K562 (cell line): Measurements from ENCODE around the gene RNF213. TPM values are rescaled to one million over a fixed set of nuclear protein-coding genes. Genes with fewer than 3 reads are reported as not detected.

Experiments
- ATAC-seq: fragments of 200-7000 bp; cut with Tn5 transposase; 3 replicates; pipeline ENCODE4 v1.9.1; 2020; ENCODE audit warnings: moderate library complexity
- BruUV-seq: library from RNA; stranded (reverse); fragments of 400-500 nt; replicated peaks from 2 replicates; lab custom pipeline; 2021; lab: Mats Ljungman, UMichigan
- CTCF ChIA-PET: fragments of 300-600 bp; formaldehyde crosslinking; extraction: SDS; loops from one replicate; lab custom pipeline; 2021; ENCODE audit warnings: low intra/inter-chr PET ratio; lab: Yijun Ruan, JAX
- POLR2A ChIA-PET: fragments of 300-600, 350-650 bp; sonication (Branson Sonifier 250); formaldehyde crosslinking; extraction: SDS; loops from one replicate; lab custom pipeline; 2021; ENCODE audit warnings: antibody characterized with exemption, inconsistent platforms; lab: Yijun Ruan, JAX
- DNase-seq, 4 experiments: peaks; one replicate each; pipeline versions ENCODE4 v3.0.0 to v3.0.0-alpha.2; 2011 to 2018; ENCODE audit warnings: low spot score in 3 of 4, mixed read lengths in 3 of 4; ENCODE audit errors: extremely low read depth in 1 of 4
- FAIRE-seq: peaks from 2 replicates; lab custom pipeline; 2011; peaks lifted over from hg19 to GRCh38; lab: Jason Lieb, UNC
- H2AFZ ChIP-seq: 2 replicates; pipeline ENCODE4 v1.6.0; 2011; ENCODE audit warnings: low read depth, low read length, control low read depth, inconsistent platforms
- H3K27ac ChIP-seq: fragments of 200-600 bp; 3 replicates; pipeline ENCODE4 v1.8.0; 2011; ENCODE audit warnings: low read depth, mild to moderate bottlenecking, control low read depth, inconsistent platforms, low read length, moderate library complexity, mixed read lengths; ENCODE audit errors: extremely low read depth
- H3K27me3 ChIP-seq, 2 experiments: fragments of 300-600 bp in 1 of 2; 2 replicates in 1 of 2; 3 replicates in 1 of 2; pipeline versions ENCODE4 v1.6.0 to v1.8.0; 2011; ENCODE audit warnings: inconsistent platforms in 2 of 2, low read length in 2 of 2, mild to moderate bottlenecking in 1 of 2, mixed read lengths in 1 of 2, moderate library complexity in 1 of 2; ENCODE audit not compliant: control insufficient read depth in 2 of 2, insufficient read depth in 2 of 2
- H3K36me3 ChIP-seq: fragments of 300-600 bp; 3 replicates; pipeline ENCODE4 v1.8.0; 2011; ENCODE audit warnings: mild to moderate bottlenecking, low read length, inconsistent platforms; ENCODE audit not compliant: control insufficient read depth, insufficient read depth
- H3K4me1 ChIP-seq, 2 experiments: fragments of 200-600 bp in 1 of 2; replicated peaks in 1 of 2; 2 replicates in 1 of 2; 3 replicates in 1 of 2; pipeline versions ENCODE4 v1.5.1 to v1.8.0; 2011; ENCODE audit warnings: inconsistent platforms in 2 of 2, low read length in 2 of 2, mild to moderate bottlenecking in 1 of 2, mixed read lengths in 1 of 2, moderate library complexity in 1 of 2; ENCODE audit not compliant: control insufficient read depth in 2 of 2, insufficient read depth in 2 of 2
- H3K4me2 ChIP-seq: 2 replicates; pipeline ENCODE4 v1.6.1; 2011; ENCODE audit warnings: low read length, control low read depth, inconsistent platforms, mixed read lengths; ENCODE audit not compliant: insufficient read depth
- H3K4me3 ChIP-seq: fragments of 200-600 bp; sonication (generic), shearing (Covaris generic); 2 replicates; pipeline ENCODE4 v1.5.1; 2016; ENCODE audit warnings: control low read depth, inconsistent platforms
- H3K79me2 ChIP-seq: fragments of 200-600 bp; 3 replicates; pipeline ENCODE4 v1.8.0; 2011; ENCODE audit warnings: low read length, inconsistent platforms; ENCODE audit not compliant: control insufficient read depth, insufficient read depth
- H3K9ac ChIP-seq, 2 experiments: 2 replicates each; pipeline versions ENCODE4 v1.6.0 to v1.6.1; 2011; ENCODE audit warnings: low read depth in 2 of 2, low read length in 2 of 2, control low read depth in 1 of 2, inconsistent platforms in 1 of 2, mild to moderate bottlenecking in 1 of 2, mixed read lengths in 1 of 2; ENCODE audit not compliant: insufficient read depth in 1 of 2
- H3K9me1 ChIP-seq: one replicate; pipeline ENCODE4 v1.6.0; 2011; ENCODE audit warnings: inconsistent platforms, mild to moderate bottlenecking, low read length, moderate library complexity; ENCODE audit not compliant: control insufficient read depth, insufficient read depth
- H3K9me3 ChIP-seq: replicated peaks from 2 replicates; pipeline ENCODE4 v1.5.1; 2011; ENCODE audit warnings: low read depth, low read length, inconsistent platforms; ENCODE audit not compliant: control insufficient read depth, insufficient read depth
- H4K20me1 ChIP-seq: replicated peaks from 2 replicates; pipeline ENCODE4 v1.6.1; 2011; ENCODE audit warnings: low read length, inconsistent platforms, mixed read lengths; ENCODE audit not compliant: control insufficient read depth, insufficient read depth
- BRD4 ChIP-seq: fragments of 200-600 bp; sonication (generic); IDR thresholded peaks from 2 replicates; pipeline ENCODE4 v1.6.1; 2017; ENCODE audit warnings: inconsistent platforms
- CSDE1 ChIP-seq, 2 experiments: fragments of 450-650 bp; IDR thresholded peaks; 2 replicates each; pipeline ENCODE4 v1.6.1; 2016; ENCODE audit warnings: mild to moderate bottlenecking in 1 of 2
- DDX20 ChIP-seq: fragments of 450-650 bp; IDR thresholded peaks from 2 replicates; pipeline ENCODE4 v1.6.1; 2016; ENCODE audit warnings: missing genetic modification characterization, low read depth, mild to moderate bottlenecking, missing compliant biosample characterization, moderate library complexity
- PTBP1 ChIP-seq: fragments of 200-400 bp; formaldehyde crosslinking; IDR thresholded peaks from 2 replicates; pipeline ENCODE4 v1.6.1; 2017; ENCODE audit warnings: low read depth, low read length
- ZNF592 ChIP-seq: fragments of 450-650 bp; IDR thresholded peaks from 2 replicates; pipeline ENCODE4 v1.6.1; 2017; ENCODE audit warnings: antibody characterized with exemption, mild to moderate bottlenecking
- WGBS: fragments of 100-300 bp; shearing (Covaris generic); methylation state at CpG from one replicate; pipeline ENCODE4 v1.1.6; 2016; ENCODE audit warnings: low coverage, mixed read lengths; ENCODE audit not compliant: insufficient coverage; ENCODE audit errors: missing lambda C conversion rate; 5-methylcytosine and 5-hydroxymethylcytosine counted together
- in situ Hi-C: fragments of 300-500 bp; cut with MboI; formaldehyde crosslinking; loops from 4 replicates; pipeline ENCODE4 v1.15.0; 2018; ENCODE audit warnings: inconsistent platforms, mixed read lengths
- intact Hi-C: fragments of 100-400 bp; cut with micrococcal nuclease; formaldehyde crosslinking; loops from 2 replicates; pipeline ENCODE4 v1.14.2; 2022
- polyA plus RNA-seq, 8 experiments: library from polyadenylated mRNA; depleted of rRNA in 4 of 8; stranded (reverse) in 5 of 8; unstranded in 3 of 8; fragments of >200 nt; fragmentation: Nextera tagmentation in 2 of 8; fragmentation: Illumina TruSeq in 1 of 8; extraction: Ambion mirVana in 2 of 8; extraction: Trizol in 1 of 8; gene quantifications; 2 replicates each; pipeline versions ENCODE4 v1.2.1 to v1.2.3, GENCODE V29; 2011 to 2014; ENCODE audit warnings: inconsistent platforms in 1 of 8, missing spikeins in 1 of 8
- total RNA-seq, 7 experiments: library from RNA; depleted of rRNA in 6 of 7; stranded (reverse); fragments of >200 nt in 6 of 7; fragmentation: Illumina TruSeq in 2 of 7; extraction: Trizol in 2 of 7; gene quantifications; 2 replicates each; pipeline versions ENCODE4 v1.2.1 to v1.2.3, GENCODE V29; 2011 to 2021; ENCODE audit warnings: low replicate concordance in 1 of 7

Gene RNF213
- total and polyA plus RNA-seq, 9 of the 15 experiments (the other 6 are each of a cell fraction or from before 2014, with no cell fraction given) = 5.3 to 33.6 (median 17.9) TPM

- H3K4me3 ChIP-seq = no peak overlapping the region
- H3K9me1 ChIP-seq = peaks cover 3% of the 10 kb centered on the region
- intact Hi-C loops = no loop called here
- ATAC-seq = no peak
- no peaks in the 10 kb centered on the region for H4K20me1 ChIP-seq
- no peak for FAIRE-seq
- no peak overlapping the region for H3K9ac ChIP-seq
- DNase-seq = no peak
- H3K27me3 ChIP-seq = no peaks in the 10 kb centered on the region
- POLR2A ChIA-PET = interaction anchor here (0.8 kb wide), 1 partner anchor 12 kb away, joined by 3 read pairs; no protein-coding TSS in a partner anchor
- no peak overlapping the region for H3K4me2 ChIP-seq
- no peaks in the 10 kb centered on the region for H3K9me3 ChIP-seq
- H3K36me3 ChIP-seq = peaks cover 61% of the 10 kb centered on the region; the same call in 2 of the 3 replicates
- H3K79me2 ChIP-seq = no peaks in the 10 kb centered on the region
- TF ChIP-seq ZNF592 (no peak), DDX20 (tag) (no peak), BRD4 (no peak), CSDE1 (IDR thresholded peaks at IDR 0.05) (no peak), PTBP1 (no peak)
- TF ChIP-seq, all 486 proteins: peak for 0
- 85% methylated on average over 6 of the region's 6 CpGs for WGBS
- CTCF ChIA-PET = no interaction called here
- Histone ChIP-seq H2AFZ (no peak overlapping the region), H3K27ac (no peak overlapping the region), H3K4me1 (peaks cover 0 to 4% of the 10 kb centered on the region in 2 experiments; a peak in 1 of 5 replicates)
- BruUV-seq = no TSS peak
- in situ Hi-C loops = no loop called here
Observed at GRCh38 chr17:80291260-80291659, 30.6 kb downstream of the RNF213 start.
